ENCODE results near the gene SLC25A24. TPM values are rescaled to one million over a fixed set of nuclear protein-coding genes. Genes with fewer than 3 reads are reported as not detected.

Gene SLC25A24
- total and polyA plus RNA-seq, 9 of the 15 experiments (the other 6 are each of a cell fraction or from before 2014, with no cell fraction given) = 6.9 to 34.9 (median 25.4) TPM

GRCh38 chr1:108130794-108131193, 69.3 kb downstream of the SLC25A24 start:
- no peak overlapping the region for H3K9ac ChIP-seq (ENCODE audit: insufficient read depth in 1 of 2, low read depth in 2 of 2, low read length in 2 of 2)
- BruUV-seq (replicated peaks) = no TSS peak
- ChIA-PET POLR2A (no interaction called here), CTCF (ENCODE audit: low intra/inter-chr PET ratio) (no interaction called here)
- FAIRE-seq = no peak
- 0% methylated on average over 2 of the region's 2 CpGs for WGBS (ENCODE audit: insufficient coverage, low coverage, missing lambda C conversion rate)
- no peaks in the 10 kb centered on the region for H4K20me1 ChIP-seq (replicated peaks; ENCODE audit: control insufficient read depth, insufficient read depth, low read length)
- in situ Hi-C loops (cut with MboI) = no loop called here
- H2AFZ ChIP-seq (ENCODE audit: low read depth, low read length) = no peak overlapping the region
- no peak overlapping the region for H3K4me2 ChIP-seq (ENCODE audit: insufficient read depth, low read length)
- TF ChIP-seq TEAD1 (CRISPR knock-in tag; IDR thresholded peaks at IDR 0.05) = no peak
- no peak for TF ChIP-seq GABPA (tag; conservative IDR thresholded peaks at IDR 0.05; ENCODE audit: low read depth)
- TF ChIP-seq TAF1 (IDR thresholded peaks at IDR 0.05; ENCODE audit: control insufficient read depth, extremely low read depth, insufficient read depth, low read length, severe bottlenecking) = no peak
- TF ChIP-seq CBFB (CRISPR knock-in tag; IDR thresholded peaks at IDR 0.05) = no peak
- TF ChIP-seq ZNF232 (CRISPR knock-in tag; IDR thresholded peaks at IDR 0.05) = no peak
- no peak overlapping the region for H3K4me3 ChIP-seq
- H3K9me3 ChIP-seq (replicated peaks; ENCODE audit: control insufficient read depth, insufficient read depth, low read depth, low read length) = no peaks in the 10 kb centered on the region
- intact Hi-C loops (cut with micrococcal nuclease) = no loop called here
- H3K4me1 ChIP-seq (replicated peaks in 1 of 2; ENCODE audit: control insufficient read depth in 2 of 2, insufficient read depth in 2 of 2, low read length in 2 of 2) = no peaks in the 10 kb centered on the region
- H3K27me3 ChIP-seq (ENCODE audit: control insufficient read depth in 2 of 2, insufficient read depth in 2 of 2, low read length in 2 of 2) = peaks cover 0 to 5% of the 10 kb centered on the region in 2 experiments; a peak in 2 of 5 replicates
- no peaks in the 10 kb centered on the region for H3K9me1 ChIP-seq (ENCODE audit: control insufficient read depth, insufficient read depth, low read length)
- H3K79me2 ChIP-seq (ENCODE audit: control insufficient read depth, insufficient read depth, low read length) = no peaks in the 10 kb centered on the region
- no peaks in the 10 kb centered on the region for H3K36me3 ChIP-seq (ENCODE audit: control insufficient read depth, insufficient read depth, low read length)
- no peak for DNase-seq (ENCODE audit: extremely low read depth in 1 of 4, low spot score in 3 of 4)
- H3K27ac ChIP-seq (ENCODE audit: extremely low read depth, low read depth, low read length) = no peak overlapping the region
- ATAC-seq = no peak

GRCh38 chr1:108129999-108130398, 70.1 kb downstream of the SLC25A24 start:
- H3K4me2 ChIP-seq (ENCODE audit: insufficient read depth, low read length) = no peak overlapping the region
- no peaks in the 10 kb centered on the region for H4K20me1 ChIP-seq (replicated peaks; ENCODE audit: control insufficient read depth, insufficient read depth, low read length)
- CTCF ChIA-PET (ENCODE audit: low intra/inter-chr PET ratio) = no interaction called here
- in situ Hi-C loops (cut with MboI) = loop anchor here (5.0 kb wide), 1 partner anchor 353 kb away; no protein-coding TSS in a partner anchor
- H3K27me3 ChIP-seq (ENCODE audit: control insufficient read depth in 2 of 2, insufficient read depth in 2 of 2, low read length in 2 of 2) = peaks cover 0 to 5% of the 10 kb centered on the region in 2 experiments; a peak in 2 of 5 replicates
- H3K36me3 ChIP-seq (ENCODE audit: control insufficient read depth, insufficient read depth, low read length) = no peaks in the 10 kb centered on the region
- intact Hi-C loops (cut with micrococcal nuclease) = loop anchor here (5.0 to 10.0 kb wide), 2 partner anchors 193 to 515 kb away; no protein-coding TSS in a partner anchor
- no peak overlapping the region for H3K4me3 ChIP-seq
- no peaks in the 10 kb centered on the region for H3K9me3 ChIP-seq (replicated peaks; ENCODE audit: control insufficient read depth, insufficient read depth, low read depth, low read length)
- BruUV-seq (replicated peaks) = no TSS peak
- 0% methylated on average over 4 of the region's 4 CpGs for WGBS (ENCODE audit: insufficient coverage, low coverage, missing lambda C conversion rate)
- H3K9ac ChIP-seq (ENCODE audit: insufficient read depth in 1 of 2, low read depth in 2 of 2, low read length in 2 of 2) = no peak overlapping the region
- H3K9me1 ChIP-seq (ENCODE audit: control insufficient read depth, insufficient read depth, low read length) = no peaks in the 10 kb centered on the region
- no peak overlapping the region for H2AFZ ChIP-seq (ENCODE audit: low read depth, low read length)
- DNase-seq (ENCODE audit: extremely low read depth in 1 of 4, low spot score in 3 of 4) (no peak), FAIRE-seq (no peak), ATAC-seq (no peak)
- POLR2A ChIA-PET = interaction anchor here (0.7 kb wide), 1 partner anchor 353 kb away, joined by 4 read pairs; no protein-coding TSS in a partner anchor
- no peaks in the 10 kb centered on the region for H3K4me1 ChIP-seq (replicated peaks in 1 of 2; ENCODE audit: control insufficient read depth in 2 of 2, insufficient read depth in 2 of 2, low read length in 2 of 2)
- H3K79me2 ChIP-seq (ENCODE audit: control insufficient read depth, insufficient read depth, low read length) = no peaks in the 10 kb centered on the region
- TF ChIP-seq MAFG (tag; conservative IDR thresholded peaks at IDR 0.05) = peak; percentile 25; the same call in 1 of the 2 replicates
- no peak for TF ChIP-seq SRF (CRISPR knock-in tag; IDR thresholded peaks at IDR 0.05)
- TF ChIP-seq HDAC1 (IDR thresholded peaks at IDR 0.05) = peak in 1 of 2 experiments; percentile 21; a peak in 1 of 4 replicates
- TF ChIP-seq KDM1A (IDR thresholded peaks at IDR 0.05) = peak; percentile 86 to 87
- TF ChIP-seq ZNF436 (CRISPR knock-in tag; IDR thresholded peaks at IDR 0.05) = no peak
- TF ChIP-seq RCOR1 (IDR thresholded peaks at IDR 0.05; ENCODE audit: borderline replicate concordance in 1 of 2, low read depth in 2 of 2, low read length in 2 of 2) = peak in 1 of 2 experiments; percentile 57; a peak in 2 of 4 replicates
- H3K27ac ChIP-seq (ENCODE audit: extremely low read depth, low read depth, low read length) = no peak overlapping the region

Measured in K562 (cell line).